ENCODE measurements around the gene ITPK1.

ITPK1 gene

GRCh38 chr14:93136009-93136408 lies 20.3 kb upstream of the ITPK1 start:
- no peak for ATAC-seq
- TF ChIP-seq ESRRG (CRISPR knock-in tag; IDR thresholded peaks at IDR 0.05) (no peak), ARNTL (CRISPR knock-in tag; IDR thresholded peaks at IDR 0.05; ENCODE audit: borderline replicate concordance, low read depth) (no peak), CSDC2 (CRISPR knock-in tag; IDR thresholded peaks at IDR 0.05) (no peak), TSHZ2 (CRISPR knock-in tag; IDR thresholded peaks at IDR 0.05) (no peak), ZNF70 (CRISPR knock-in tag; IDR thresholded peaks at IDR 0.05) (no peak), TOX (CRISPR knock-in tag; IDR thresholded peaks at IDR 0.05; ENCODE audit: borderline replicate concordance) (no peak), BACH2 (CRISPR knock-in tag; IDR thresholded peaks at IDR 0.05; ENCODE audit: borderline replicate concordance) (no peak), ZFP3 (CRISPR knock-in tag; IDR thresholded peaks at IDR 0.05) (no peak), ZC3H10 (CRISPR knock-in tag; IDR thresholded peaks at IDR 0.05) (no peak), CREB5 (CRISPR knock-in tag; IDR thresholded peaks at IDR 0.05; ENCODE audit: low read depth) (no peak), OSR1 (CRISPR knock-in tag; IDR thresholded peaks at IDR 0.05) (no peak), PPARA (CRISPR knock-in tag; IDR thresholded peaks at IDR 0.05; ENCODE audit: borderline replicate concordance) (no peak), PATZ1 (CRISPR knock-in tag; IDR thresholded peaks at IDR 0.05; ENCODE audit: borderline replicate concordance) (no peak), ZNF8 (CRISPR knock-in tag; IDR thresholded peaks at IDR 0.05) (no peak), ZNF565 (CRISPR knock-in tag; conservative IDR thresholded peaks at IDR 0.05; ENCODE audit: low read depth) (no peak), SNAI2 (CRISPR knock-in tag; IDR thresholded peaks at IDR 0.05) (no peak), POU6F1 (CRISPR knock-in tag; IDR thresholded peaks at IDR 0.05; ENCODE audit: borderline replicate concordance, low read depth) (no peak), RARB (CRISPR knock-in tag; IDR thresholded peaks at IDR 0.05) (no peak), GLIS3 (CRISPR knock-in tag; IDR thresholded peaks at IDR 0.05) (no peak), CSRNP3 (CRISPR knock-in tag; IDR thresholded peaks at IDR 0.05) (no peak)

GRCh38 chr14:93135399-93135798 lies 19.7 kb upstream of the ITPK1 start:
- ATAC-seq = no peak
- TF ChIP-seq GLIS3 (CRISPR knock-in tag; IDR thresholded peaks at IDR 0.05) (no peak), ZFP3 (CRISPR knock-in tag; IDR thresholded peaks at IDR 0.05) (no peak), ARNTL (CRISPR knock-in tag; IDR thresholded peaks at IDR 0.05; ENCODE audit: borderline replicate concordance, low read depth) (no peak), TCF4 (CRISPR knock-in tag; IDR thresholded peaks at IDR 0.05; ENCODE audit: borderline replicate concordance) (no peak), TOX (CRISPR knock-in tag; IDR thresholded peaks at IDR 0.05; ENCODE audit: borderline replicate concordance) (no peak), ZNF8 (CRISPR knock-in tag; IDR thresholded peaks at IDR 0.05) (no peak), TSHZ2 (CRISPR knock-in tag; IDR thresholded peaks at IDR 0.05) (no peak), CSRNP3 (CRISPR knock-in tag; IDR thresholded peaks at IDR 0.05) (no peak), RARB (CRISPR knock-in tag; IDR thresholded peaks at IDR 0.05) (no peak), SNAI2 (CRISPR knock-in tag; IDR thresholded peaks at IDR 0.05) (no peak), BACH2 (CRISPR knock-in tag; IDR thresholded peaks at IDR 0.05; ENCODE audit: borderline replicate concordance) (no peak), ZNF70 (CRISPR knock-in tag; IDR thresholded peaks at IDR 0.05) (no peak), POU6F1 (CRISPR knock-in tag; IDR thresholded peaks at IDR 0.05; ENCODE audit: borderline replicate concordance, low read depth) (no peak)
